NOMO-1 treated with dmso at 0.1 percent for 144 hours (cell line): ENCODE results near the gene PRKCA.
"Not testable (repeated sequence)": the region's sequence is repeated elsewhere in the genome, so short reads cannot be mapped to it uniquely, and the experiment has no call there.

ENCODE experiments used
- DNase-seq: peaks from one replicate; lab custom pipeline; 2025; ENCODE audit not compliant: unreplicated experiment; lab: John Stamatoyannopoulos, UW

The PRKCA gene

GRCh38 chr17:66459811-66460270, 157.4 kb downstream of the PRKCA start:
- peak; percentile 89 for DNase-seq

DNA sequence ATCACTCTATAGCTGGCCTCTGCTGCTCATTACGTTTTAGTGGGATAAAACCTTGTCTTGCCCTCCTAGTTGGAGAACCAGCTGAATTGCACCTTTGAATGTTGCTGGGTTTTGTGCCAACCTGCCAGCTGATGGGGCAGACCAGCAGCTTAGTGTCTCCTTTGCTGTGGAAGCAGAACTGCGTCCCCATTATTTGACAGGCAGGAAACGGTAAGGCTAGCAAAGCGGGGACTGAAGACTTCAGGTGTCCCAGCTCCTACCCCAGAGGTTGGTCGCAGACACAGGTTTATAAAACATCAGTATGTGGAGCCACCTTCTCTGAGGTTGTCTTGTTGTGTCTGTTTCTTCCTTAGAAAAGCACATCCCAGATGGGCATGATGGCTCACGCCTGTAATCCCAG, 158.1 kb downstream of the PRKCA start:
- DNase-seq = no peak

DNA sequence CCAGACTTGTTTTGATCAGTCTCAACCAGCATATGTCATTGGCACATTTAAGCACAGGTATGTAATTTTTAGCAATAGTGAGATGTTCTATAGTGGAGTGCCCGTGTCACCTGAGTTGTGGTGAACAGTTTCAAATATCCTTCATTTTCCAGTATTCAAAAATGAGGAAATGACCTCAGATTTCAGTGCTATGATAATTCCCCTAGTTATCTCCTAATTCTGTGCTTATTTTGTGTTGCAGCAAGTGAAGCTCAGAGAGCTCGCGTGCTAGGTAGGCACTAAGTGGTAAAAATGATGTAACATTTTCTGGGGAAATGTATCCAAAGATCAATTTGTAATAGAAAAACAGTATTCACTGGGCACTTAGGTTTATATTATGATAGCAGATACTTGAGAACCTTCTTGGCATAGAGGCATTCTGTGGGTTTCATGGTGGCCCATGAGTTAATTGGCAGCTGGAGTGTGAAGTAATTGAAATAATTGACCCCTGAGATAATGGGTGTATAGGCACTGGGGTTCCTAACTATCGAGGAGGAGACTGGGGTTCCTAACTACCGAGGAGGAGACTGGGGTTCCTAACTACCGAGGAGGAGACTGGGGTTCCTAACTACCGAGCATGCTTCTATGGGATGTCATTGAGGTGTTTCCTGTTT, 159.1 kb downstream of the PRKCA start:
- DNase-seq = no peak

DNA sequence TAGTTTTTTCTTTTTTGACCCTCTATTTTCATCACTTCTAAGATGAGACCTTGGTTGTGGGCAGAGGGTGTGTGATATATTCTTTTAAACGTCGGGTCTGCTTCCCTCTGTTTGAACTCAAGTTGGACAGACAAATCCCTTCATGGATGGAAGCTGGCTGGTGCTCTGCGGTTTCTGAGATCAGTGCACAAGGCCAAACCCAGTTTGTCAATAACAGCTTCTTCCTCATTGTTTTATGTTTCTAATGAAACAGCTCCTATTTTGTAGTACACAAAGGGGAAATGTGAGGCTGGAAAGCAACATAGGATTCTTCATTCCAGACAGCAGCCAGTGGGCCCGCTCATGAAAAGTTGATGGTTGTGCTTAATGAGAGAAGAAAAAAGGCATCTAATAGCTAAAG, 159.6 kb downstream of the PRKCA start:
- peak; percentile 55 for DNase-seq

- no peak for DNase-seq
These were observed 162.5 kb downstream of the PRKCA start for GRCh38 chr17:66464921-66465320.

DNA sequence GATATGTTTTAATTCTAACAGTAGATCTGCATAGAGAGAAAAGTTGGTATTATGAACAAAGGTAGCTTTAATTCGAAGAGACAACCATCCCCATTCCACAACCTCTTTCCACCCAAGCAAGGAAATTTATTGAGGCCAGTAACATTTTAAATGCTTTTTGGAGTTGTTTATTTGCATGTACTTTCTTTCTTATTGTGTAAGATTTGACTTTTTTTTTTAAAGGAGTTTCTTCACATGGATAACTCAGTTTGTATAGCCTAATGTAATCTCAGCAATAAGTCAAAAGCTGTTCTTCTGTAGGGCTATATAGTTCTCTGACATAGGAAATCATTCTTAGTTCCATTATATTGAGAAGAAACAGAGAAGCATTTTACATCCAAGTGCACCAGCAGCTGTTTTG, 163.3 kb downstream of the PRKCA start:
- DNase-seq = no peak

- no peak for DNase-seq
These were observed 163.8 kb downstream of the PRKCA start for GRCh38 chr17:66466106-66466820.

GRCh38 chr17:66466840-66467367, 164.5 kb downstream of the PRKCA start:
- DNase-seq = peak; percentile 24

GRCh38 chr17:66467766-66468165, 165.4 kb downstream of the PRKCA start:
- no peak for DNase-seq

- peak; percentile 77 for DNase-seq
These were observed 166.1 kb downstream of the PRKCA start for GRCh38 chr17:66468241-66469087.

GRCh38 chr17:66469088-66469442, 166.7 kb downstream of the PRKCA start:
- DNase-seq = no peak

GRCh38 chr17:66469461-66469860, 167.0 kb downstream of the PRKCA start:
- no peak for DNase-seq

DNA sequence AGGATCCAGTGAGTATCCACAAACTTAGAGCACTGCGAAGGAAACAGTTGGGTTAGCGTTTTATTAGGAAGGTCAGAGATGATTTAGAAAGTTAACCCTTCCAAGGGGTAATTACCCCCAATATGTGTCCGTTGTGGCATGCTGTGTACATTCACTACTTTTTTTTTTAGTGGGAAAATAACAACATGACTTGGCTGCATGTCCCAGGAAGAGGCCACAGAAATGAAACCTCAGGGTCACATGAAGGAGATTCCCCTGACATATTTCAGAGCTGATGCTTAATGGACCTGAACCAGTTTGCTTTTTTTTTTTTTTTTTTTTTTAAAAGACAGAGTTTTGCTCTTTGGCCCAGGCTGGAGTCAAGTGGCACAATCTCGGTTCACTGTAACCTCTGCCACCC, 167.5 kb downstream of the PRKCA start:
- no peak for DNase-seq

DNA sequence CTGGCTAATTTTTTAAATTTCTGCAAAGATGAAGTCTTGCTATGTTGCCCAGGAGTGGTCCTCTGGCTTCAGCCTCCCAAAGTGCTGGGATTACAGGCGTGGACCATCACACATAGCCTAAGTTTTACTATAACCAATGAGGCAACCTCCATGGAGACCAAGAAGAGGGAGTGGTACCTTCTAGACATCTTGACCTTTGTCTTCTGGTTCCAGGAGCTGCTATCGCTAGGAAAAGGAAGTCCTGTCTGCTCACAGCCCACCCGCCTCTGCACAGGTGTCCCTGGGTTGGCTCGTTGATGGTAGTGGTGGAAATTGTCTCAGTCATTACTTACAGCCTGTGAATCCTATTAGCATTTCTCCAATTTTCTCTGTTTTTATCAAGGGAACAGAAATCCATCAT, 169.7 kb downstream of the PRKCA start:
- DNase-seq = no peak

- no peak for DNase-seq
These were observed 171.8 kb downstream of the PRKCA start for GRCh38 chr17:66474258-66474657.

- no peak for DNase-seq
These were observed 172.5 kb downstream of the PRKCA start for GRCh38 chr17:66474806-66475497.

- no peak for DNase-seq
These were observed 173.6 kb downstream of the PRKCA start for GRCh38 chr17:66476014-66476413.

DNA sequence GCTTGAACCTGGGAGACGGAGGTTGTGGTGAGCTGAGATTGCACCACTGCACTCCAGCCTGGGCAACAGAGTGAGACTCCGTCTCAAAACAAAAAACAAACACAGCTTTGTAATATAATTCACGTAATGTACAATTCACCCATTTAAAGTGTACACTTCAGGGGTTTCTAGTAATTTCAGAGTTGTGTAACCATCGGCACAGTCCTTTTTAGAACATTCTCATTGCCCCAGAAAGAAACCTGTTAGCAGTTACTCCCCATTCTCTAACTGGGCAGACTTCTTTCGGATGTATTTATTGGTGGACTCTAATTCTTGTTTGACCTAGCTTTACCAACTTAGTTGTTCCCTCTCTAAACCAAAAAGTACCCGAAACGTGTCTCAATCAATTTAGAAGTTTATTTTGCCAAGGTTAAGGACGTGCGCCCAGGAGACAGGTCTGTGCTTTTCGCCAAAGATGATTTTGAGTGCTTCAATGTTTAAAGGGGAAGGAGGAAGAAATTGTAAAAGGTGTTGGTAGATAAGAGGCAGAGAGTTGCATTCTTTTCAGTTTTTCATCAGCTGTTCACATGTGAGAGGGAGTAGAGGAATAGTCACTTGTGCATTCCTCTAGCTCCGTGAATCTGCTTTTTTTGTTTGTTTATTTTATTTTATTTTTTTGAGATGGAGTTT, 175.3 kb downstream of the PRKCA start:
- DNase-seq = no peak

DNA sequence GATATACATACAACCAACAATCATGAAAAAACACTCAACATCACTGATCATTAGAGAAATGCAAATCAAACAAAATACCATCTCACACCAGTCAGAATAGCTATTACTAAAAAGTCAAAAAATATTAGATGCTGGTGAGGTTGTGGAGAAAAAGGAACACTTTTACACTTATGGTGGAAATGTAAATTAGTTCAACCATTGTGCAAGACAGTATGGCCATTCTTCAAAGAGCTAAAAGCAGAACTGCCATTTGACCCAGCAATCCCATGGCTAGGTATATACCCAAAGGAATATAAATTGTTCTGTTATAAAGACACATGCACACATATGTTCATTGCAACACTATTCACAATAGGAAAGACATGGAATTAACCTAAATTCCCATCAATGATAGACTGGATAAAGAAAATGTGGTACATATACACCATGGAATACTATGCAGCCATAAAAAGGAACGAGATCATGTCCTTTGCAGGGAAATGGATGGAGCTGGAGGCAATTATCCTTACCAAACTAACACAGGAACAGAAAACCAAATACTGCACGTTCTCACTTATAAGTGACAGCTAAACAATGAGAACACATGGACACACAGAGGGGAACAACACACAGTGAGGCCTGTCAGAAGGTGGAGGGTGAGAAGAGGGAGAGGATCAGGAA, 176.9 kb downstream of the PRKCA start:
- DNase-seq = not testable (repeated sequence)

- DNase-seq = no peak
These were observed 177.8 kb downstream of the PRKCA start for GRCh38 chr17:66480243-66480642.
